Subcutaneous adipose tissue (tissue), 4 donors: Measurements from ENCODE around the gene RNF150. TPM values are rescaled to one million over a fixed set of nuclear protein-coding genes. Genes with fewer than 3 reads are reported as not detected.

ENCODE experiments used
- CTCF ChIP-seq: fragments of 450-650 bp; IDR thresholded peaks from one replicate; pipeline ENCODE4 v1.5.1; 2016; ENCODE audit warnings: low read depth, mild to moderate bottlenecking, control low read depth, antibody characterized with exemption, moderate library complexity
- total RNA-seq, 4 donors: library from RNA; depleted of rRNA; stranded (reverse); fragments of >200 nt; gene quantifications; one replicate each; pipeline ENCODE4 v1.1.0, GENCODE V29; 2016

RNF150 gene
- total RNA-seq, result 10 to 100 TPM in 3 of 4 donors, 1 to 10 TPM in 1; 8.6 to 44.8 (median 22.6) TPM

DNA sequence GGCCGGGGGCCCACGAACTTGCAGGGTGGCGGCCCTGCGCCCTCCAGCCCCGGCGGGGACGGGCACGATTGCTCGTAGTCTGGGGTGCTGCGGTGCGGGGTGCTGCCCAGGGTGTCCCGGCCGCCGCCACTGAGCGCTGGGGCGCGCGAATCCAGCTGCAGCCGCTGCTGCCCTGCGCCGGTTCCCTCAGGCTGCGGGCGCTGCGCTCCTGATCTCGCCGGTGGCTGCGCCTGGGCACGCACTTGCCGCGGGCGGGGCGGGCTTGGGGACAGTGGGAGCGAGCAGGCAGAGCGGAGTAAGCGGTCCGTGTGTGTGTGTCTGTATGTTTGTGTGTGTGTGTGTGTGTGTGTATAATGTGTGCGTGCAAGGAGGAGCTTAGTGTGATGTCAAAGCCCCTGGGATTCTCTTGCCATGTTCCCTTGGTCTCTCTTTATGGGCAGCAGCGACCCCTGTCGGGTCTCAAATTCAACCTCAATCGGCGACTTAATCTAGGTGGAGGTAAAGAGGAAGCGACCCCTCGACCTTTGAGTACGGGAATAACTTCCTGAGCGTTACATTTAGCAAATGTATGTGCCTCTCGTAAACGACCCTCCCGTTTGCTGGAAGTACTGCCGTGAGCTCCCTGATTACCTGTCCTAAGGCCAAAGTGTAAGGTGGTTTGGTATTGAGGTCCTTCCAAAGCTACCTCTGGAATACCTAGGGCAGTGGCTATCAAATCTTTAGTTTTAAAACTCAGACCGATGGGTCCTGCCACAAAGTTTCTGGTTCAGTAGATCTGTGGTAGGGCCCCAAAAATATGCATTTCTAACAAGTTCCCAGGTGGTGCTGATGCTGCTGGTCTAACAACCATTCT is at the start of gene RNF150:
Gene RNF150, minus strand, starts transcription at position 324 of the 853 bp plus-strand sequence.
- no peak for TF ChIP-seq CTCF

- no peak for TF ChIP-seq CTCF
Observed at GRCh38 chr4:141180991-141181761, 47.9 kb upstream of the RNF150 start.

- no peak for TF ChIP-seq CTCF
Observed at GRCh38 chr4:141179474-141180373, 46.5 kb upstream of the RNF150 start.

- no peak for TF ChIP-seq CTCF
Observed at GRCh38 chr4:141177171-141177570, 43.9 kb upstream of the RNF150 start.

DNA sequence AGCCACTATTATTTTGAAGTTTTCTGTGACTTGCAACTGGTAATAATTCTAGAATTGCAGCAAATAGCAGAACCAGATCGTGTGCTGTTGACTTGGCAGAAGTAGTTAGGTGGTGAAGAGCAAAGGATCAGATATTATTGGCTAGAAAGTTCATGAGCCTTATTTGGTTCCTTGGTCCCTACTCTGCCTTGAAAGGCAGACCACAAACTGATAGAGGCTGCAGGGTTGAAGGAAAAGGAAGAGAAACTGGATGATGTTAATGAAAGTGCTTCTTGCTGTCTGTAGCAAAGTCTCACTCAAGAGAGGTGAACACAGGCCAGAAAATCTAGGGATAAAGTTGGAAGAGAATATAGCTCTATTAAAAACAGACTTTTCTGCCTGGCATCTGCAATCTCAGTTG is 41.2 kb upstream of the RNF150 start:
- TF ChIP-seq CTCF, result no peak

DNA sequence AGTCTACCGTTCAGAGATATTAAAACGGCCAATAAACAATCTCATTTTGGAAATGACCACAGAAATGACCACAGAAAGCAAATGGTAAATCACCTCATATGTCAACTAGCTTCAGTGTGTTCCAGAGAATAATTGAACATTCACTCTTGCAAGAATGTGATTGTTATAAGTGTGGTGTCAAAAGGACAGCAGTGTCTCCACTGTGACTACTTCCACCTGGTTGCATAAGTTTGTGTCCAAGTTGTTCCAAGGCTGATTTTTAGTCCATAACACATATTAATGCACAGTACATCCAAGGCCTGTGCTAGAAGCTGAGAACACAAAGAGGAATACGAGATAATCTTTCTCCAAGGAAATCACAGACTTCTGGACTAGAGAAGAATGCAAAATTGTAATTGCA is 37.4 kb upstream of the RNF150 start:
- TF ChIP-seq CTCF, result no peak
